Measurements from ENCODE around the gene DRGX. TPM values are rescaled to one million over a fixed set of nuclear protein-coding genes. Genes with fewer than 3 reads are reported as not detected.

Gene DRGX
- total and polyA plus RNA-seq, 2 of the 13 experiments (the other 11 are each of a cell fraction or from before 2014, with no cell fraction given) = not detected

DNA sequence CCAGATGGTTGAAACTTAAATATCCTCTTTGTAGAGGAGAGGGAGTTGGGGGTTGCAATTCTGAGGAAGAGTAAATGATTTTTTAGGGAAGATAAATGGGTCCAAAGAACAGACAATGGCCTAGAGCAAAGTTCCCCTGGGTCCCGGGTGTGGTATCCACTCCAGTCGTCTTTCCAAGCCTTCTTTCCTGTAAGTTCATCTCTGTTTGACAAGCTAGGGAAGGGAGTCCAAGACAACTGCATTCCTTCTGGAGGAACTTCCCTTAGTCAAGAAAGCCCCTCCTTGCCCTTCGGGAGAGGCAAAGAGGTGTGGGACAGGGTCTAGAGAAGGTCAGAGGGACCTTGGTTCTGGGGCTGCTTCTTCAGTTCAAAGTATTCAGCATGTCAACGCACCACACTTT lies 63.6 kb downstream of the DRGX start (continued):
- TF ChIP-seq, protein P1, sequence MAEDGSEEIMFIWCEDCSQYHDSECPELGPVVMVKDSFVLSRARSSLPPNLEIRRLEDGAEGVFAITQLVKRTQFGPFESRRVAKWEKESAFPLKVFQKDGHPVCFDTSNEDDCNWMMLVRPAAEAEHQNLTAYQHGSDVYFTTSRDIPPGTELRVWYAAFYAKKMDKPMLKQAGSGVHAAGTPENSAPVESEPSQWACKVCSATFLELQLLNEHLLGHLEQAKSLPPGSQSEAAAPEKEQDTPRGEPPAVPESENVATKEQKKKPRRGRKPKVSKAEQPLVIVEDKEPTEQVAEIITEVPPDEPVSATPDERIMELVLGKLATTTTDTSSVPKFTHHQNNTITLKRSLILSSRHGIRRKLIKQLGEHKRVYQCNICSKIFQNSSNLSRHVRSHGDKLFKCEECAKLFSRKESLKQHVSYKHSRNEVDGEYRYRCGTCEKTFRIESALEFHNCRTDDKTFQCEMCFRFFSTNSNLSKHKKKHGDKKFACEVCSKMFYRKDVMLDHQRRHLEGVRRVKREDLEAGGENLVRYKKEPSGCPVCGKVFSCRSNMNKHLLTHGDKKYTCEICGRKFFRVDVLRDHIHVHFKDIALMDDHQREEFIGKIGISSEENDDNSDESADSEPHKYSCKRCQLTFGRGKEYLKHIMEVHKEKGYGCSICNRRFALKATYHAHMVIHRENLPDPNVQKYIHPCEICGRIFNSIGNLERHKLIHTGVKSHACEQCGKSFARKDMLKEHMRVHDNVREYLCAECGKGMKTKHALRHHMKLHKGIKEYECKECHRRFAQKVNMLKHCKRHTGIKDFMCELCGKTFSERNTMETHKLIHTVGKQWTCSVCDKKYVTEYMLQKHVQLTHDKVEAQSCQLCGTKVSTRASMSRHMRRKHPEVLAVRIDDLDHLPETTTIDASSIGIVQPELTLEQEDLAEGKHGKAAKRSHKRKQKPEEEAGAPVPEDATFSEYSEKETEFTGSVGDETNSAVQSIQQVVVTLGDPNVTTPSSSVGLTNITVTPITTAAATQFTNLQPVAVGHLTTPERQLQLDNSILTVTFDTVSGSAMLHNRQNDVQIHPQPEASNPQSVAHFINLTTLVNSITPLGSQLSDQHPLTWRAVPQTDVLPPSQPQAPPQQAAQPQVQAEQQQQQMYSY (CRISPR knock-in tag; IDR thresholded peaks at IDR 0.05) = no peak
- TF ChIP-seq PCBP1 (IDR thresholded peaks at IDR 0.05; ENCODE audit: borderline replicate concordance, low read depth, low read length) (no peak), DR1 (CRISPR knock-in tag; IDR thresholded peaks at IDR 0.05) (no peak), STAT5B (CRISPR knock-in tag; IDR thresholded peaks at IDR 0.05) (no peak), KDM4B (CRISPR knock-in tag; IDR thresholded peaks at IDR 0.05) (no peak)
- TF ChIP-seq, protein P2, sequence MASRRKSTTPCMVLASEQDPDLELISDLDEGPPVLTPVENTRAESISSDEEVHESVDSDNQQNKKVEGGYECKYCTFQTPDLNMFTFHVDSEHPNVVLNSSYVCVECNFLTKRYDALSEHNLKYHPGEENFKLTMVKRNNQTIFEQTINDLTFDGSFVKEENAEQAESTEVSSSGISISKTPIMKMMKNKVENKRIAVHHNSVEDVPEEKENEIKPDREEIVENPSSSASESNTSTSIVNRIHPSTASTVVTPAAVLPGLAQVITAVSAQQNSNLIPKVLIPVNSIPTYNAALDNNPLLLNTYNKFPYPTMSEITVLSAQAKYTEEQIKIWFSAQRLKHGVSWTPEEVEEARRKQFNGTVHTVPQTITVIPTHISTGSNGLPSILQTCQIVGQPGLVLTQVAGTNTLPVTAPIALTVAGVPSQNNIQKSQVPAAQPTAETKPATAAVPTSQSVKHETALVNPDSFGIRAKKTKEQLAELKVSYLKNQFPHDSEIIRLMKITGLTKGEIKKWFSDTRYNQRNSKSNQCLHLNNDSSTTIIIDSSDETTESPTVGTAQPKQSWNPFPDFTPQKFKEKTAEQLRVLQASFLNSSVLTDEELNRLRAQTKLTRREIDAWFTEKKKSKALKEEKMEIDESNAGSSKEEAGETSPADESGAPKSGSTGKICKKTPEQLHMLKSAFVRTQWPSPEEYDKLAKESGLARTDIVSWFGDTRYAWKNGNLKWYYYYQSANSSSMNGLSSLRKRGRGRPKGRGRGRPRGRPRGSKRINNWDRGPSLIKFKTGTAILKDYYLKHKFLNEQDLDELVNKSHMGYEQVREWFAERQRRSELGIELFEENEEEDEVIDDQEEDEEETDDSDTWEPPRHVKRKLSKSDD (CRISPR knock-in tag; IDR thresholded peaks at IDR 0.05; ENCODE audit: low read depth) = no peak
- TF ChIP-seq, protein P3, sequence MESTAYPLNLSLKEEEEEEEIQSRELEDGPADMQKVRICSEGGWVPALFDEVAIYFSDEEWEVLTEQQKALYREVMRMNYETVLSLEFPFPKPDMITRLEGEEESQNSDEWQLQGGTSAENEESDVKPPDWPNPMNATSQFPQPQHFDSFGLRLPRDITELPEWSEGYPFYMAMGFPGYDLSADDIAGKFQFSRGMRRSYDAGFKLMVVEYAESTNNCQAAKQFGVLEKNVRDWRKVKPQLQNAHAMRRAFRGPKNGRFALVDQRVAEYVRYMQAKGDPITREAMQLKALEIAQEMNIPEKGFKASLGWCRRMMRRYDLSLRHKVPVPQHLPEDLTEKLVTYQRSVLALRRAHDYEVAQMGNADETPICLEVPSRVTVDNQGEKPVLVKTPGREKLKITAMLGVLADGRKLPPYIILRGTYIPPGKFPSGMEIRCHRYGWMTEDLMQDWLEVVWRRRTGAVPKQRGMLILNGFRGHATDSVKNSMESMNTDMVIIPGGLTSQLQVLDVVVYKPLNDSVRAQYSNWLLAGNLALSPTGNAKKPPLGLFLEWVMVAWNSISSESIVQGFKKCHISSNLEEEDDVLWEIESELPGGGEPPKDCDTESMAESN (CRISPR knock-in tag; conservative IDR thresholded peaks at IDR 0.05) = no peak

Measured in HepG2 (cell line).